Activated CD8-positive, alpha-beta memory T cell treated with anti-CD3 and anti-CD28 coated beads, Interleukin-2, amount 50 U/mL, for 1 hour (primary cell): ENCODE data around the gene PRKAG2.

ENCODE experiments used
- DNase-seq: peaks from one replicate; pipeline ENCODE4 v3.0.0-alpha.2; 2020; ENCODE audit errors: extremely low read depth

PRKAG2 gene

DNA sequence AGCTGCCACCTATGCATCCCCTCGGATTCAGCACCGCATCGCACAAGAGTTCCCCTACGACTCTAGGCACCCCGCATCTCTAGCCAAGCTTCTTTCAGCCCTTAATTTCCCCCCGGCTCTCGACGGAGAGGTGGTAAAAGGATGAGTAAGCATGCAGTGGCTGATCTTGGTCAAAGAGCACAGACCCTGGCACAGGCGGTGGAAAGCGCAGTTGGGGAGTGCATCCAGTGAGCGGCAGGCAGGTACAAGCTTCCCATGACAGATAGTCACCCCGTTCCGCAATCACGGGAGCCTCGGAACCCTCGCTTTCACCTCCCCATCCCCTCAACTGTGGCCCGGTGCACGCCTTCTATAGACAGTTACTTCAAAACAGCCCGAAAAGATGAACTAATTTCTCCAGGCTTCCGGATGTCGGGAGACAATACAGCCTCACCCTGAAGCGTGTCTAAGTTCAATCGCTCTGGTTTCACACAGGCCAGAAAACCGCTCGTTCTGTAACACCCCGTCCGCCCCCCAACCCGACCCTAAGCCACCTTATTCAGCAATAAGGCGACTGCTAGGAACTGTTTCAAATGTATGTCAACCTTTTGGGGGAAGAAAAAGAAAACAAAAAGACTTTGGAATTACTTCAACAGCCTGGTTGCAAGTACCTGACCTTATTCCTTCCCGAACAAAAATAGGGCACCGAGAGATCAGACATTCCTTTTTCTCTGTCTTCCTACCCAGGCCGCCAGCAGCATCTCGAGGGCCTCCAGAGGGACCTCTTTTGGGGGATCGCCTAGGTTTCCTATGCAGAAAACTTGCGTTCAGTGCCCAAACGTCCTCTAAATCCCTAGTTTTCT lies 358.6 kb downstream of the PRKAG2 start:
- DNase-seq = peak; percentile 45

DNA sequence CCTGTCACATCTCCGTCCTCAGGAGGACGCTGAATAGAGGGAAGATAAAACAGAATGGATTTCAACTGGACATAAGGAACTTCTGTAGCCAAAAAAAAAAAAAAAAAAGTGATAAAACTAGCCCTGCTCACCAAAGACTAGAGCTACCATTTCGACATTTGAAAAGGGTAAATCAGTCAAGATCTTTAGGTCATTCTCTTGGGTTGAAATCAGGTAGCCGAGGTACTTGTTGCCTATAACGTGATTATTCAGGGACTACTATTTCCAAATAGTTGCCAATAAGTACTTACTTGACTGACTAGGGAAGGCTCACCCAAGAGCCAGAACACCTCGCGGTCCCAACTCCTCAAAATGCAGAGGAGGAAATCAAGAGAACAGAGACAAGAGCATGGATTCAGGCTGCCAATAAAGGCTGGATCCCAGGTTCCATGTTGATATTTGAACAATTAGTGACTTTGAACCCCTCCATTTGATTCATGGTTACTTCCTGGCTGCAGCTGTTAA lies 359.3 kb downstream of the PRKAG2 start:
- no peak for DNase-seq

DNA sequence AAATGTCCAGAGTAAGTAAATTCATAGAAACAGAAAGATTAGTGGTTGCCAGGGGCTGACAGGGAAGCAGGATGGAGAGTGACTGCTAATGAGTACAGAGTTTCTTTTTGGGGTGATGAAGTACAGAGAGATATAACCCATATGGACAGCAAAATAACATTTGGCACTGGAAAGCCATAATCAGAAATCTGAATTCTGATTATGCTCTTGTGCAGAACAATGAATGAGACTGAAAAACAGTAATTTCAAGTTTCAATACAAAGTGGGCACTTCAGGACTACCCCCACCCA lies 361.7 kb downstream of the PRKAG2 start:
- no peak for DNase-seq

DNA sequence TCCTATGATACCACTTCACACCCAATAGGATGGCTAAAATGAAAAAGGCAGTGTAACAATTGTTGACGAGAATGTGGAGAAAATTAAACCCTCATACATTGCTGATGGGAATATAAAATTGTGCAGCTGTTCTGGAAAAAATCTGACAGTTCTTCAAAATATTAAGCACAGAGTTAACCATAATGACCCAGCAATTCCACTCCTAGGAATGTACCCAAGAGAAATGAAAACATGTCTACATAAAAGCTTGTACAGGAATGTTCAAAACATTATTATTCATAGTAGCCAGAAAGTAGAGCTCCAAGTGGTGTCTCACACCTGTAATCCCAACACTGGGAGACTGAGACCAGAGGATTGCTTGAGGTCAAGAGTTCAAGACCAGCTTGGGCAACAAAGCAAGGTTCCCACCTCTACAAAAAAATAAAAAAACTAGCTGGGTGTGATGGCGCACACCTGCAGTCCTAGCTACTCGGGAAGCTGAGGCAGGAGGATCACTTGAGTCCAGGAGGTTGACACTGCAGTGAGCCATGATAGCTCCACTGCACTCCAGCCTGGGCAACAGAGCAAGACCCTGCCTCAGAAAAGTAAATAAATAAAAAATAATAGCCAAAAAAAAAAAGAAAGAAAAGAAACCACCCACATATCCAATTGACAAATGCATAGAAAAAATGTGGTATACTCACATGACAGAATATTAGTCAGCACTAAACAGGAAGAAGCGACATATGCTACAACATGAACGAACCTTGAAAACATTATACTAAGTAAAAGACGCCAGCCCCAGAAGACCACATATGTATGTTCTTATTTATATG lies 362.2 kb downstream of the PRKAG2 start:
- no peak for DNase-seq

DNA sequence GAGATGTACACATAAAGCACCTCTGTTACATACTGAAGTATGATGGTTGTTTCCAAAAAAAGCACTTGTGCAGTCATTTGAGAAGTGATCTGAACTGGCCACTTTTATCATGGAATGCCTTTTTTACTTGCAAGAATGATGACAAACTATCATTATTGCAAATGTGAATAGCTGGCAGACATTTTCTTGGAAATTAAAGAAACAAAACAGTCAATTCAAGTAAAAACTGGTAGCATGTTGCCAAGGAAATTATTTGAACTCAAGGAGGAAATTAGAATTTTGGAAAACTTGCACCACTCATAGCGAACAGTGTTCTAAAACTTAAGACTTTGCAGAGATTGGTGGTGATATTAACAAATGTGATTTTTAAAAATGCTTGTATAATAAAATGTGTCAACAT lies 363.8 kb downstream of the PRKAG2 start:
- DNase-seq = no peak

DNA sequence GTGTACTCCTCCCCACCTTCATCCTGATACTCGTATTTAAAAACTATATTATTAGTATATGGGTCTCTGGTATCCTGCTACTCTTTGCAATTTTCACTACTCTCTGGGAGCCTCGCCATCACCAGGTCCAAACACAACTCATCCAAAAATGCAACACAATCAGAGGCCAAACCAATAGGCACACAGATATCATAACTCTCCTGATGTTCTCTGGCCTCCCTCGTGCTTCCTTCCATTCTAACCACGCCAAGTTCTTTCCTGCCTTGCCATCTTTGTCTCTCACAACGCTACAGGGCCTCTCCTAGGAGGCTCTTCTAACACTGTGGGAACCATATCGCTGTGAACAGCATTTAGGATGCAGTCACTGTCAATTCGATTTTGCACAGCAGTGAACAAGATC lies 364.6 kb downstream of the PRKAG2 start:
- DNase-seq = no peak

DNA sequence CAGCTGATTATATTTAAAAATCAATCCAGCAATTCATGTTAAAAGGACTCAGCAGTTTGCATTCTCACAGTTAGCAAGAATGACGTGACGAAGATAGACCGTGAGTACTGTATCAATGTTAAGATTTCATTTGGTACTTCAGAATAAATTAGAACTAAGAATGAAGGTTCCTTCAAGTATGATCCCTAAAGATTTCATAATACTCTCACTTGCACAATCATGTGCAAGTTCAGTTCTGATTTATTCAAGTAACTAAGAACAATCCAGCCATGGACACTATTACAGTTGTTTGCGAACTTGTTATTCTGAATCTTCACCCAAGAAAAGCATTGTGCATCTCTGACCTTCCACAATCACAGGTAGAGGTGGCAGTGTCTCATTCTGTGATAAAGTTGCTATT lies 365.0 kb downstream of the PRKAG2 start:
- no peak for DNase-seq

DNA sequence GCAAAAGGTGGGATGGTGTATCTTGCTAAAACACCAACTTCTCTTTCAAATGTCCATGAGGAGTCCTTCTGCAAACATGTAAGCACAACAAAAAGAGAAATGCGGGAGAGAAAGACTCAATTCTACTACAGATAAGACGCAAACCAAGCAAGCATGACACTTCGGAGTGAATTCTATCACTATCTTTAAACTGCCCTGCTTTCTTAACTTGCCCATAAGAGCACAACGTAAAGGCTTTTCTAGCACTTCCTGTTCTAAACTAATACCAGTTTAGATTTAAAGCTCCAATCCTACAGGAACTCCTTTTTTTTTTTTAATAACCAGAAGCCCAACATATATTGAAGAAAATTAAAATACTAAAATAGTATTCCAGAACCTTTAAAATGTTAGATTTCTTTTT lies 365.6 kb downstream of the PRKAG2 start:
- no peak for DNase-seq

DNA sequence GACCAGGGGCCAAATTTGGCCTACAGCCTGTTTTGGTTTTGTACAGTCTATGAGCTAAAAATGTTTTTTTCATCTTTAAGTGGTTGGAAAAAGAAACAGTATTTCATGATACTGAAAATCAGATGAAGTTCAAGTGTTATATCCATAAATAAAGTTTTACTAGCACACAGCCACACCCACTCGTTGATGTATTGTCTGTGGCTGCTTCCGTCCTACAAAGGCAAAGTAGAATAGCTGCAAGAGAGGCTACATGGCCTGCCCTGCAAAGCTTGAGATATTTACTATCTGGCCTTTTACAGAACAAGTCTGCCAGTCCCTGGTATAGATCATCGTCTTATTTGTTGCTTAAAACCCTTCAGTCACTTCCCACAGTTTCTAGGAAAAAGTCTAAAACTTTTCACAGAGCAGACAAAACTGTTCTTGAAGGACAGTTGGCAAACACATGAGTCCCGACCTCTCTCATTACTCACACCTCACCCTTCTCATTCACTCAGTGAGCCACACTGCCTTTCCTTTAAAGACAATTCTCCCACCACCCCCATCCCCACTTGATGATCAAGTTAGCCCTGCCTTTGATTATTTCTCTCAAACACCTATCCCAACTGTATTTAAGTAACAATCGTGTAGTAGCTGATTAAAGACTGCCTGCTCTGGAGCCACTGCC lies 367.1 kb downstream of the PRKAG2 start:
- DNase-seq = no peak

DNA sequence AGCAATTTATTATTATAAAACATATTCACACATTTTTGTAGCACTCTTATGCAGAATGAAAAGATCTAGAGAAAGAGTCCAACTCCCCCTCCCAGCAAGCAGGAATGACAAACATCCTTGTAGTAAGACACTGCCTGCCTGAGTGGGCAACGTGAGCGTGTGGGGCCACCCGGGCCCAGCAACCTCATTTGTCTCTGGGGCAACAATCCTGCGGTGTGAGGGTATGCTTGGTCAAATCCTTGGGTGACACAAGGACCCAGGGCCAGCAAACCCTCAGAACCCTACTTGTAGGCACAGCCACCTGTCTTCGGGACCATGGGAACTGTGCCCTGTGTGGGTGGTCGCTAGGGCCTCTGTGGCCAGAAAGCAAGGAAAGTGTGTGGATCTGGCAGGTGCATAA lies 367.9 kb downstream of the PRKAG2 start:
- DNase-seq = no peak

DNA sequence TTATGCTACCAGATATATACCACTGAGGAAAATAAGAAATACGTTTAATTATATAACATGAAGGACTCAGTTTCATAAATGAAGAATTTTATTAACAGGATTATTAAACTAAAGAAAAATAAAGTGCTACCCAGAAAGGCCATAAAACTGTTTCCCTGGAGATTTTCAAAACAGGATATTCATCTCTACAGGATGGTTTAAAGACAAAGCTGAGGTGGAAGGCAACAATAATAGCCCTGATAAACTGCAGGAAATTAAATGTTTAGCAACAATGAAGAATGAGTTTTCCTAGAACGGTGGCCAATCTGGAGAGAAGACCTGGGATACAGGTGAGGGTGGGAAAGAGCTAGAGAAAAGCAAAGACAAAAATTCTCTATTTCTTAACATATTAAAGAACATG lies 369.1 kb downstream of the PRKAG2 start:
- no peak for DNase-seq

DNA sequence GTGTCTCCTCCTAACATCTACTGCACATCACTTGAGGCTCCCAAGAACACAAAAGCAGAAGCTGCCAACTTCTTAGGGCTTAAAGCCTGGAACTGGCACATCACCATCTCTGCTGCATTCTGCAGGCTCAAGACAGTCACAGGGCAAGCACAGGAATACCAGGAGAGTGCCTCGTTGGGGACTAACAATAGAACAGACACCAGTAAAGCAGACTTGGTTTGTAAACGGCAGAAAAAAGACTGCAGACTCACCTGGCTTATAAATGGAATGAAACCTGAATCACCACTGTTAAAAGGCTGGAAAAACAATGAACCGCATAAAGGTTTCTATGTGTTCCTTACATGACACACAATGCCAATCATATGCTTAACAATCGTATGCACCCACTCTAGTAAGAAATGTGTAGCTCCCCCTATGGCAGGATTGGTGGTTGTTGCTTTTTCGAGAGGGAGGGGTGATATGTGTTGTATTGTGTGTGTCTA lies 370.0 kb downstream of the PRKAG2 start:
- no peak for DNase-seq
